H1 (cell line): ENCODE data around the gene KIZ. TPM values are rescaled to one million over a fixed set of nuclear protein-coding genes. Genes with fewer than 3 reads are reported as not detected.
"Not testable (repeated sequence)": the region's sequence is repeated elsewhere in the genome, so short reads cannot be mapped to it uniquely, and the experiment has no call there.

Experiments used
- CTCF ChIA-PET: fragments of 300-600 bp; sonication (Branson Sonifier 250); formaldehyde crosslinking; loops from one replicate; lab custom pipeline; 2021; ENCODE audit not compliant: partially characterized antibody; lab: Charles Lee
- POLR2A ChIA-PET: fragments of 300-600 bp; sonication (Branson Sonifier 250); formaldehyde crosslinking; loops from one replicate; lab custom pipeline; 2021; ENCODE audit warnings: inconsistent platforms; ENCODE audit not compliant: partially characterized antibody; lab: Charles Lee
- DNase-seq, 2 experiments: peaks; one replicate each; pipeline versions ENCODE4 v3.0.0 to v3.0.0-alpha.2; 2010 to 2022; ENCODE audit warnings: low spot score in 2 of 2, low read depth in 1 of 2, mixed read lengths in 1 of 2
- FAIRE-seq: peaks from 2 replicates; lab custom pipeline; 2011; peaks lifted over from hg19 to GRCh38; lab: Jason Lieb, UNC
- H2AFZ ChIP-seq: 2 replicates; pipeline ENCODE4 v1.8.1; 2012; ENCODE audit warnings: low read length, inconsistent platforms
- H2AK5ac ChIP-seq: 2 replicates; pipeline ENCODE4 v1.6.1; 2013; ENCODE audit warnings: low read depth, low read length
- H2BK120ac ChIP-seq: replicated peaks from 2 replicates; pipeline ENCODE3; 2013; ENCODE audit warnings: low read depth, low read length, inconsistent platforms
- H2BK12ac ChIP-seq: 2 replicates; pipeline ENCODE4 v1.6.1; 2013; ENCODE audit warnings: low read depth, low read length
- H2BK15ac ChIP-seq: 2 replicates; pipeline ENCODE4 v1.6.1; 2013; ENCODE audit warnings: low read length
- H2BK20ac ChIP-seq: 2 replicates; pipeline ENCODE4 v1.6.1; 2013; ENCODE audit warnings: low read length
- H2BK5ac ChIP-seq: 2 replicates; pipeline ENCODE4 v1.6.1; 2013; ENCODE audit warnings: low read depth, low read length
- H3K14ac ChIP-seq: 2 replicates; pipeline ENCODE4 v1.6.1; 2013; ENCODE audit warnings: inconsistent platforms; ENCODE audit not compliant: insufficient read length
- H3K18ac ChIP-seq: 2 replicates; pipeline ENCODE4 v1.6.1; 2013; ENCODE audit warnings: low read length; ENCODE audit errors: extremely low read depth
- H3K23ac ChIP-seq: 2 replicates; pipeline ENCODE4 v1.6.1; 2013; ENCODE audit warnings: inconsistent platforms; ENCODE audit not compliant: insufficient read length
- H3K23me2 ChIP-seq: 2 replicates; pipeline ENCODE4 v1.6.1; 2013; ENCODE audit warnings: low read depth, low read length
- H3K27ac ChIP-seq: 2 replicates; pipeline ENCODE4 v1.6.1; 2011; ENCODE audit warnings: low read depth, low read length, inconsistent platforms
- H3K27me3 ChIP-seq, 4 experiments: replicated peaks in 1 of 4; 1 replicate in 1 of 4; 2 replicates in 3 of 4; pipeline versions ENCODE4 v1.6.1 to v1.8.1; 2011 to 2013; ENCODE audit warnings: low read length in 3 of 4, mild to moderate bottlenecking in 3 of 4, inconsistent platforms in 2 of 4, mixed read lengths in 2 of 4, moderate library complexity in 1 of 4; ENCODE audit not compliant: control insufficient read depth in 3 of 4, insufficient read depth in 3 of 4; ENCODE audit errors: extremely low read depth in 1 of 4
- H3K36me3 ChIP-seq, 4 experiments: 2 replicates each; pipeline versions ENCODE4 v1.6.1 to v1.8.1; 2011 to 2013; ENCODE audit warnings: mild to moderate bottlenecking in 4 of 4, low read length in 3 of 4, moderate library complexity in 2 of 4, control low read depth in 1 of 4, inconsistent platforms in 1 of 4; ENCODE audit not compliant: insufficient read depth in 4 of 4, control insufficient read depth in 2 of 4
- H3K4ac ChIP-seq: replicated peaks from 2 replicates; pipeline ENCODE3; 2013; ENCODE audit warnings: low read length, low read depth, mixed read lengths, inconsistent platforms; ENCODE audit not compliant: insufficient read length
- H3K4me1 ChIP-seq, 4 experiments: replicated peaks in 1 of 4; 1 replicate in 1 of 4; 2 replicates in 3 of 4; pipeline versions ENCODE4 v1.6.1 to v1.8.1; 2011 to 2013; ENCODE audit warnings: low read length in 3 of 4, inconsistent platforms in 2 of 4, mixed read lengths in 1 of 4; ENCODE audit not compliant: insufficient read depth in 4 of 4, control insufficient read depth in 3 of 4
- H3K4me2 ChIP-seq, 2 experiments: 2 replicates each; pipeline versions ENCODE4 v1.6.1 to v1.8.1; 2011 to 2013; ENCODE audit warnings: low read depth in 2 of 2, low read length in 2 of 2, control low read depth in 1 of 2, inconsistent platforms in 1 of 2, mild to moderate bottlenecking in 1 of 2; ENCODE audit not compliant: insufficient read depth in 1 of 2
- H3K4me3 ChIP-seq, 4 experiments: fragments of 200-600, 300-600 bp in 1 of 4; sonication (generic), shearing (Covaris generic), sonication (Bioruptor Twin) in 1 of 4; 2 replicates each; pipeline versions ENCODE4 v1.5.1 to v1.8.1; 2011 to 2016; ENCODE audit warnings: low read length in 4 of 4, low read depth in 3 of 4, control low read depth in 2 of 4, inconsistent platforms in 2 of 4, mild to moderate bottlenecking in 2 of 4, mixed read lengths in 1 of 4, moderate library complexity in 1 of 4; ENCODE audit not compliant: insufficient read depth in 2 of 4; ENCODE audit errors: extremely low read depth in 1 of 4
- H3K56ac ChIP-seq: replicated peaks from 2 replicates; pipeline ENCODE3; 2013; ENCODE audit warnings: low read depth, mild to moderate bottlenecking, mixed read lengths, low read length, inconsistent platforms; ENCODE audit not compliant: insufficient read length
- H3K79me1 ChIP-seq: 2 replicates; pipeline ENCODE4 v1.6.1; 2013; ENCODE audit warnings: low read depth, low read length, control low read depth
- H3K79me2 ChIP-seq, 2 experiments: 2 replicates each; pipeline versions ENCODE4 v1.6.1 to v1.8.1; 2012 to 2013; ENCODE audit warnings: low read length in 2 of 2, mild to moderate bottlenecking in 2 of 2, inconsistent platforms in 1 of 2; ENCODE audit not compliant: insufficient read depth in 2 of 2, control insufficient read depth in 1 of 2
- H3K9ac ChIP-seq, 4 experiments: replicated peaks in 1 of 4; 1 replicate in 1 of 4; 2 replicates in 3 of 4; pipeline versions ENCODE4 v1.6.1 to v1.8.1; 2011 to 2013; ENCODE audit warnings: low read depth in 3 of 4, low read length in 3 of 4, control low read depth in 2 of 4, mild to moderate bottlenecking in 2 of 4, moderate library complexity in 2 of 4, inconsistent platforms in 1 of 4; ENCODE audit errors: extremely low read depth in 1 of 4
- H3K9me3 ChIP-seq, 2 experiments: 2 replicates each; pipeline versions ENCODE4 v1.6.1 to v1.8.1; 2012 to 2013; ENCODE audit warnings: mild to moderate bottlenecking in 2 of 2, moderate library complexity in 2 of 2, control low read depth in 1 of 2, inconsistent platforms in 1 of 2, low read depth in 1 of 2, low read length in 1 of 2, mixed read lengths in 1 of 2; ENCODE audit not compliant: insufficient read depth in 2 of 2
- H4K20me1 ChIP-seq, 2 experiments: replicated peaks in 1 of 2; 2 replicates each; pipeline versions ENCODE3 to v1.8.1; 2011 to 2013; ENCODE audit warnings: inconsistent platforms in 2 of 2, low read length in 2 of 2, mild to moderate bottlenecking in 1 of 2; ENCODE audit not compliant: insufficient read depth in 2 of 2, control insufficient read depth in 1 of 2
- H4K5ac ChIP-seq: 2 replicates; pipeline ENCODE4 v1.6.1; 2013; ENCODE audit warnings: low read length, low read depth, mixed read lengths, inconsistent platforms; ENCODE audit not compliant: insufficient read length
- H4K8ac ChIP-seq: 2 replicates; pipeline ENCODE4 v1.8.0; 2013; ENCODE audit warnings: mild to moderate bottlenecking, moderate library complexity, low read length, inconsistent platforms; ENCODE audit not compliant: insufficient read depth; ENCODE audit errors: extremely low read depth
- H4K91ac ChIP-seq: replicated peaks from 2 replicates; pipeline ENCODE3; 2013; ENCODE audit warnings: low read length, mixed read lengths, inconsistent platforms; ENCODE audit not compliant: insufficient read length
- BCL11A ChIP-seq, 2 experiments: IDR thresholded peaks; one replicate each; pipeline ENCODE4 v1.6.1; 2011; ENCODE audit warnings: low read depth in 2 of 2, low read length in 2 of 2, mild to moderate bottlenecking in 2 of 2
- BRCA1 ChIP-seq: IDR thresholded peaks from 2 replicates; pipeline ENCODE4 v1.6.1; 2012; ENCODE audit warnings: low read depth, low read length, improper control_type of control experiment
- WGBS, 2 experiments: shearing (Covaris generic) in 1 of 2; methylation state at CpG; one replicate each; pipeline versions ENCODE4 v1.1.6 to v1.1.7; 2013 to 2015; ENCODE audit warnings: low lambda C conversion rate in 2 of 2, mixed read lengths in 2 of 2, inconsistent platforms in 1 of 2, low coverage in 1 of 2, missing lambda C conversion rate in 1 of 2; ENCODE audit not compliant: insufficient replicate concordance in 2 of 2, insufficient coverage in 1 of 2, insufficient read length in 1 of 2; ENCODE audit errors: extremely low coverage in 1 of 2, missing lambda C conversion rate in 1 of 2; 5-methylcytosine and 5-hydroxymethylcytosine counted together
- polyA plus RNA-seq, 7 experiments: library from polyadenylated mRNA; depleted of rRNA in 3 of 7; stranded (reverse) in 5 of 7; unstranded in 2 of 7; fragments of >200 nt in 5 of 7; fragments of 200-250 nt in 2 of 7; gene quantifications; 1 replicate in 5 of 7; 2 replicates in 1 of 7; 4 replicates in 1 of 7; pipeline versions ENCODE4 v1.2.1 to v1.2.3, GENCODE V29; 2011 to 2013; ENCODE audit warnings: missing spikeins in 2 of 7, mixed read lengths in 2 of 7
- total RNA-seq: library from RNA; stranded (reverse); fragmentation: NEBNext Ultra II Directional; extraction: Animal tissue kit (Norgen Biotek cat#: 25700); gene quantifications from 2 replicates; pipeline ENCODE4 v1.2.1, GENCODE V29; 2021

The KIZ gene
- total and polyA plus RNA-seq, 2 of the 8 experiments (the other 6 are each of a cell fraction or from before 2014, with no cell fraction given) = 13.0 to 51.7 TPM

DNA sequence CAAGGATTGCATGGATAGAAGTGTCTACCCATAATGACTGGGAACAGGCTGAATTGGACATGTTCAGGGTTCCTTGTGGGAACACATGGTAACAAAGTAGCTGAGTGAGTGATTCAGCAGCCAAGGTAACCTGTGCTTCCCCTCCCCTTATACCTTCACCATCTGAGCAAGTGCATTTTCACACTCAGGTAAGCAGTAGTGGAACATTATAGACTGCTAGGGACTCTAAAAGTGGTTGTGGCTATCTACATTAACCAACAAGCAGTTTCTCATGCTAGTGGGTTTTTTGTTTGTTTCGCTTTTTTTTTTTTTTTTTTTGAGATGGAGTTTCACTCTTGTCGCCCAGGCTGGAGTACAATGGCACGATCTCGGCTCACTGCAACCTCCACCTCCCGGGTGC is 41.4 kb downstream of the KIZ start (continued):
- no peak for TF ChIP-seq BRCA1
- TF ChIP-seq BCL11A (IDR thresholded peaks at IDR 0.05; ENCODE audit: low read depth in 2 of 2, low read length in 2 of 2) = no peak

DNA sequence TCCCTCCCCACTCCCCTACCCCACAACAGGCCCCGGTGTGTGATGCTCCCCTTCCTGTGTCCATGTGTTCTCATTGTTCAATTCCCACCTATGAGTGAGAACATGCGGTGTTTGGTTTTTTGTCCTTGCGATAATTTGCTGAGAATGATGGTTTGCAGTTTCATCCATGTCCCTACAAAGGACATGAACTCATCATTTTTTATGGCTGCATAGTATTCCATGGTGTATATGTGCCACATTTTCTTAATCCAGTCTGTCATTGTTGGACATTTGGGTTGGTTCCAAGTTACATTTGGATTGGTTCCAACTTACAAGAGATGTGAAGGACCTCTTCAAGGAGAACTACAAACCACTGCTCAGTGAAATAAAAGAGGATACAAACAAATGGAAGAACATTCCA is 42.2 kb downstream of the KIZ start:
- H3K4me2 ChIP-seq, H3K18ac ChIP-seq, H3K4ac ChIP-seq, POLR2A ChIA-PET, H3K4me1 ChIP-seq, H4K91ac ChIP-seq, H3K9me3 ChIP-seq, H2AFZ ChIP-seq, H3K79me1 ChIP-seq, H2BK20ac ChIP-seq, H4K20me1 ChIP-seq, H3K23me2 ChIP-seq, H2BK120ac ChIP-seq, H3K14ac ChIP-seq, H3K79me2 ChIP-seq, H3K23ac ChIP-seq, DNase-seq, FAIRE-seq, H3K4me3 ChIP-seq, CTCF ChIA-PET, H3K9ac ChIP-seq, H2AK5ac ChIP-seq, H4K5ac ChIP-seq, H3K56ac ChIP-seq, H3K36me3 ChIP-seq, H2BK15ac ChIP-seq, H2BK5ac ChIP-seq, H3K27me3 ChIP-seq, H3K27ac ChIP-seq, H2BK12ac ChIP-seq, H4K8ac ChIP-seq: not testable (repeated sequence)
- WGBS, 2 experiments = 87% methylated on average over 3 of the region's 3 CpGs; no CpG with 5 or more reads in 1 of the 2 experiments
